ENCODE results near the gene TRABD2B. TPM values are rescaled to one million over a fixed set of nuclear protein-coding genes. Genes with fewer than 3 reads are reported as not detected.

The TRABD2B gene
- total and polyA plus RNA-seq, 2 of the 4 experiments (the other 2 are of a cell fraction), result not detected

- ATAC-seq (ENCODE audit: low read depth) (no peak), DNase-seq (no peak)
- no peaks in the 10 kb centered on the region for H3K9me1 ChIP-seq (ENCODE audit: insufficient read depth, low read length)
- intact Hi-C loops (cut with micrococcal nuclease), result no loop called here
- H2BK15ac ChIP-seq (ENCODE audit: low read depth, low read length), result no peak overlapping the region
- H2BK120ac ChIP-seq (ENCODE audit: low read depth, low read length), result no peak overlapping the region
- no peak overlapping the region for H2BK20ac ChIP-seq (ENCODE audit: low read depth, low read length)
- TF ChIP-seq MAFK (IDR thresholded peaks at IDR 0.05; ENCODE audit: low read depth, low read length) (no peak), NFE2L2 (IDR thresholded peaks at IDR 0.05; ENCODE audit: low read depth, low read length) (no peak), MXI1 (IDR thresholded peaks at IDR 0.05; ENCODE audit: borderline replicate concordance, low read depth, low read length) (no peak), CEBPB (IDR thresholded peaks at IDR 0.05; ENCODE audit: low read depth, low read length) (no peak), CTCF (conservative IDR thresholded peaks at IDR 0.05; ENCODE audit: low read depth, low read length) (no peak), RCOR1 (IDR thresholded peaks at IDR 0.05; ENCODE audit: insufficient replicate concordance, low read length) (no peak), BHLHE40 (IDR thresholded peaks at IDR 0.05; ENCODE audit: low read depth, low read length) (no peak), CHD1 (IDR thresholded peaks at IDR 0.05; ENCODE audit: low read depth, low read length) (no peak), SMC3 (IDR thresholded peaks at IDR 0.05; ENCODE audit: low read depth, low read length) (no peak)
- TF ChIP-seq, protein P1, sequence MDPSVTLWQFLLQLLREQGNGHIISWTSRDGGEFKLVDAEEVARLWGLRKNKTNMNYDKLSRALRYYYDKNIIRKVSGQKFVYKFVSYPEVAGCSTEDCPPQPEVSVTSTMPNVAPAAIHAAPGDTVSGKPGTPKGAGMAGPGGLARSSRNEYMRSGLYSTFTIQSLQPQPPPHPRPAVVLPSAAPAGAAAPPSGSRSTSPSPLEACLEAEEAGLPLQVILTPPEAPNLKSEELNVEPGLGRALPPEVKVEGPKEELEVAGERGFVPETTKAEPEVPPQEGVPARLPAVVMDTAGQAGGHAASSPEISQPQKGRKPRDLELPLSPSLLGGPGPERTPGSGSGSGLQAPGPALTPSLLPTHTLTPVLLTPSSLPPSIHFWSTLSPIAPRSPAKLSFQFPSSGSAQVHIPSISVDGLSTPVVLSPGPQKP (IDR thresholded peaks at IDR 0.05; ENCODE audit: borderline replicate concordance, low read depth, low read length), result no peak
- H3K4ac ChIP-seq (ENCODE audit: low read depth, low read length), result no peak overlapping the region
- H3K27me3 ChIP-seq (ENCODE audit: control insufficient read depth, insufficient read depth, low read length), result peaks cover 4% of the 10 kb centered on the region; the same call in 1 of the 2 replicates
- H4K8ac ChIP-seq (ENCODE audit: low read depth in 2 of 2, low read length in 2 of 2), result no peak overlapping the region
- dilution Hi-C loops (cut with HindIII; ENCODE audit: low sequenced_read_pairs, unreplicated experiment), result no loop called here
- no peaks in the 10 kb centered on the region for H3K79me1 ChIP-seq (ENCODE audit: low read depth in 1 of 2, low read length in 2 of 2)
- H4K91ac ChIP-seq (ENCODE audit: insufficient read depth, low read depth, low read length), result no peak overlapping the region
- H2AFZ ChIP-seq (replicated peaks; ENCODE audit: low read length, poor library complexity), result no peak overlapping the region
- in situ Hi-C loops (cut with MboI; ENCODE audit: low sequenced_read_pairs), result no loop called here
- BruUV-seq (replicated peaks), result no TSS peak
- H3K9me3 ChIP-seq (ENCODE audit: control insufficient read depth, insufficient read depth, low read length), result no peaks in the 10 kb centered on the region
- no peak overlapping the region for H3K4me3 ChIP-seq (ENCODE audit: insufficient read depth, low read depth, low read length)
- H3K56ac ChIP-seq (ENCODE audit: extremely low read depth, insufficient read depth, low read length), result no peak overlapping the region
- no peak overlapping the region for H4K5ac ChIP-seq (ENCODE audit: low read depth, low read length)
- no peak overlapping the region for H2AK9ac ChIP-seq (replicated peaks; ENCODE audit: low read depth, low read length, poor library complexity)
- no peak overlapping the region for H3K14ac ChIP-seq (replicated peaks; ENCODE audit: low read depth, low read length)
- H2AK5ac ChIP-seq (ENCODE audit: low read depth, low read length), result no peak overlapping the region
- H3K36me3 ChIP-seq (ENCODE audit: control insufficient read depth, insufficient read depth, low read length), result no peaks in the 10 kb centered on the region
- H3K4me1 ChIP-seq (ENCODE audit: control insufficient read depth, insufficient read depth, low read length), result no peaks in the 10 kb centered on the region
- CTCF ChIA-PET, result interaction anchor here (1.5 kb wide), 1 partner anchor 16 kb away, joined by 3 read pairs; the partner anchor contains the start of gene TRABD2B
- no peak overlapping the region for H3K18ac ChIP-seq (ENCODE audit: low read depth, low read length)
- H4K20me1 ChIP-seq (ENCODE audit: insufficient read depth, low read length), result no peaks in the 10 kb centered on the region
- no peak overlapping the region for H3K27ac ChIP-seq (ENCODE audit: insufficient read depth, low read length)
- no peak overlapping the region for H3K9ac ChIP-seq (ENCODE audit: low read depth, low read length)
- no peak overlapping the region for H3K23ac ChIP-seq (ENCODE audit: low read depth, low read length)
- no peak overlapping the region for H2BK5ac ChIP-seq (ENCODE audit: low read depth, low read length, poor library complexity, severe bottlenecking)
- POLR2A ChIA-PET (ENCODE audit: unreplicated experiment), result no interaction called here
- no peak overlapping the region for H3K4me2 ChIP-seq (ENCODE audit: low read depth, low read length)
Observed at GRCh38 chr1:47981667-47982350, 15.4 kb downstream of the TRABD2B start.
